DMS79 treated with DMSO at 0.1 percent for 48 hours (cell line): ENCODE results near the gene CAPN12.
"Not testable (repeated sequence)": the region's sequence is repeated elsewhere in the genome, so short reads cannot be mapped to it uniquely, and the experiment has no call there.

Experiments used
- DNase-seq: peaks from one replicate; lab custom pipeline; 2025; lab: John Stamatoyannopoulos, UW

Gene CAPN12

GRCh38 chr19:38771569-38771968 is 27.3 kb upstream of the CAPN12 start:
- not testable (repeated sequence) for DNase-seq

DNA sequence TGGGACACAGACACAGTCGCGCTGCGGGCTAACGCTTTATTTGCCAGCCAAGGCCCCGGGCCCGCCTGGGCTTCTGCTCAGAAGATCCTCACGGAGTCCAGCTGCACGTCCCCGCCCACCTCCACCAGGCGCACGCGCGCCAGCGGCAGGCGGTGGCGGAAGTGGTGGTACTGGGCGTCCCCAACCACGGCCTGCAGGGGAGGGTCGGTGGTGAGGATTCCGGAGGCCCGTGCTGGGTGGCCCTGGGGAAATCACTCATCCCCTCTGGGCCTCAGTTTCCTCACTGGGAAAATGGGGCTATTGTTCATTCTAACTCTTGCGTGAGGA is 26.6 kb upstream of the CAPN12 start:
- DNase-seq = not testable (repeated sequence)

GRCh38 chr19:38770228-38770948 is 26.1 kb upstream of the CAPN12 start:
- not testable (repeated sequence) for DNase-seq

GRCh38 chr19:38769635-38770211 is 25.4 kb upstream of the CAPN12 start:
- DNase-seq = no peak

DNA sequence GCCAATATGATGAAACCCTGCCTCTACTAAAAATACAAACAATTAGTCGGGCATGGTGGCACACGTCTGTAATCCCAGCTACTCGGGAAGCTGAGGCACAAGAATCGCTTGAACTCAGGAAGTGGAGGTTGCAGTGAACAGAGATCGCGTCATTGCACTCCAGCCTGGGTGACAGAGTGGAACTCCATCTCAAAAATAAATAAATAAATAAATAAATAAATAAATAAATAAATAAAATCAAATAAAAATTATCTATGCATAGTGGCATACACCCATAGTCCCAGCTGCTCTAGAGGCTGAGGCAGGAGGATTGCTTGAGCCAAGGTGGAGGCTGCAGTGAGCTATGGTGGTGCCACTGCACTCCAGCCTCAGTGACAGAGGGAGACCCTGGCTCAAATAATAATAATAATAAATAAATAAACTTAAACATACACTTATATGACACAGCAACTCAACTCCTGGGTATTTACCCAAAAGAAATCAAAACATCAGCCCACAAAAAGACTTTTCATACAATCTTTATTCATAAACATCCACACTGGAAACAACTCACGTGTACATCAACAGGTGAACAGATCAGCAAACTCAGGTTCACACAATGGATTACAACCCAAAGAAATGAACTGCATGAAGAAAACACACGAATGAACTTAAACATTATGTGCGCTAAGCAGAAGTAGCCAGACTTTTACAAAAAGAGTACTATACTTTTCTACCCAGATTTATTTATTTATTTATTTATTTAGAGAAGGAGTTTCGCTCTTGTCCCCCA is 22.2 kb upstream of the CAPN12 start:
- DNase-seq = no peak

GRCh38 chr19:38765214-38765613 is 20.9 kb upstream of the CAPN12 start:
- DNase-seq = no peak

- no peak for DNase-seq
Observed at GRCh38 chr19:38763795-38764220, 19.5 kb upstream of the CAPN12 start.

GRCh38 chr19:38761884-38762389 is 17.7 kb upstream of the CAPN12 start:
- not testable (repeated sequence) for DNase-seq

- not testable (repeated sequence) for DNase-seq
Observed at GRCh38 chr19:38760805-38761517, 16.7 kb upstream of the CAPN12 start.

GRCh38 chr19:38759590-38760003 is 15.3 kb upstream of the CAPN12 start:
- peak; percentile 7 for DNase-seq

GRCh38 chr19:38754196-38754595 is 9.9 kb upstream of the CAPN12 start:
- not testable (repeated sequence) for DNase-seq

- not testable (repeated sequence) for DNase-seq
Observed at GRCh38 chr19:38753783-38754182, 9.5 kb upstream of the CAPN12 start.

GRCh38 chr19:38745316-38745715 is 1.0 kb upstream of the CAPN12 start:
- no peak for DNase-seq

- DNase-seq = no peak
Observed at GRCh38 chr19:38744874-38745273, 600 bp upstream of the CAPN12 start.

GRCh38 chr19:38743394-38744297 is 628 bp downstream of the CAPN12 start:
- DNase-seq = no peak

- DNase-seq = no peak
Observed at GRCh38 chr19:38742906-38743305, 1.4 kb downstream of the CAPN12 start.

DNA sequence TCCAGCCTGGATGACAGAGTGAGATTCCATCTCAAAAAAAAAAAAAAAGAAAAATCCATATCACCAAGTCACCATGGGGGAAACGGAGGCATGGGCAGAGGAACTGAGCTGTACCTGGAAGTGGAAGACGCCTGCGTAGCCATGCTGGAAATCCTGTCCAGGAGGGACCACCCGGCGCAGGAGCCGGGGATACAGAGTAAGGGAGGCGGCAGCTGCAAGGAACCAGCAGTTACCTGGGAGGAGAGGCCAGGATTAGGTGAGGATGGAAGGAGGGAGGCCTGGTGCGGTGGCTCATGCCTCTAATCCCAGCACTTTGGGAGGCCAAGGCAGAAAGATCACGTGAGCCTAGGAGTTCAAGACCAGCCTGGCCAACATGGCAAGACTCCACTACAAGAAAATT is 2.0 kb downstream of the CAPN12 start:
- DNase-seq = no peak

- DNase-seq = no peak
Observed at GRCh38 chr19:38741670-38742069, 2.6 kb downstream of the CAPN12 start.

- DNase-seq = no peak
Observed at GRCh38 chr19:38740932-38741331, 3.3 kb downstream of the CAPN12 start.

- no peak for DNase-seq
Observed at GRCh38 chr19:38740257-38740592, 4.0 kb downstream of the CAPN12 start.
